GM23338 (cell line): ENCODE measurements around the gene PDSS1. TPM values are rescaled to one million over a fixed set of nuclear protein-coding genes. Genes with fewer than 3 reads are reported as not detected.

Source experiments
- ATAC-seq: fragments of 200-7000 bp; cut with Tn5 transposase; 3 replicates; pipeline ENCODE4 v1.9.1; 2020
- DNase-seq: peaks from one replicate; pipeline ENCODE4 v3.0.0-alpha.2; 2015; ENCODE audit warnings: low spot score
- H2AFZ ChIP-seq: fragments of 200-600 bp; sonication (generic); 2 replicates; pipeline ENCODE4 v1.8.0; 2016; ENCODE audit warnings: antibody characterized with exemption, mild to moderate bottlenecking, moderate library complexity
- H3F3A ChIP-seq: fragments of 200-600 bp; sonication (generic); replicated peaks from 2 replicates; pipeline ENCODE4 v1.8.0; 2017; ENCODE audit warnings: antibody characterized with exemption, mixed run types, low read depth
- H3K27ac ChIP-seq: fragments of 200-600 bp; sonication (generic); 2 replicates; pipeline ENCODE4 v1.6.1; 2016; ENCODE audit warnings: low read depth
- H3K27me3 ChIP-seq: fragments of 200-600 bp; sonication (generic); 2 replicates; pipeline ENCODE4 v1.8.0; 2016; ENCODE audit warnings: mild to moderate bottlenecking, mixed run types, moderate library complexity; ENCODE audit not compliant: insufficient read depth
- H3K36me3 ChIP-seq: fragments of 200-600 bp; sonication (generic); 2 replicates; pipeline ENCODE4 v1.8.0; 2016; ENCODE audit warnings: mild to moderate bottlenecking; ENCODE audit not compliant: insufficient read depth
- H3K4me1 ChIP-seq: fragments of 200-600 bp; sonication (generic); 2 replicates; pipeline ENCODE4 v1.8.0; 2016; ENCODE audit warnings: mild to moderate bottlenecking, moderate library complexity; ENCODE audit not compliant: insufficient read depth
- H3K4me2 ChIP-seq: fragments of 200-600 bp; sonication (generic); 2 replicates; pipeline ENCODE4 v1.7.1; 2017; ENCODE audit warnings: mixed run types
- H3K4me3 ChIP-seq: fragments of 200-600 bp; sonication (generic); 2 replicates; pipeline ENCODE4 v1.6.1; 2016; ENCODE audit warnings: mixed run types
- H3K79me2 ChIP-seq: fragments of 200-600 bp; sonication (generic); replicated peaks from 2 replicates; pipeline ENCODE4 v1.8.0; 2017; ENCODE audit warnings: mild to moderate bottlenecking; ENCODE audit not compliant: insufficient read depth
- H3K9me2 ChIP-seq: fragments of 200-600 bp; sonication (generic); 2 replicates; pipeline ENCODE4 v1.8.0; 2017; ENCODE audit not compliant: insufficient read depth
- H4K20me1 ChIP-seq: fragments of 200-600 bp; sonication (generic); replicated peaks from 2 replicates; pipeline ENCODE4 v1.8.0; 2017; ENCODE audit warnings: mild to moderate bottlenecking; ENCODE audit not compliant: insufficient read depth
- H3K27ac Mint-ChIP-seq: 2 replicates; pipeline ENCODE4 v1.8.0; 2020; ENCODE audit warnings: inconsistent platforms, mild to moderate bottlenecking, moderate library complexity, mixed read lengths
- H3K27me3 Mint-ChIP-seq: 3 replicates; pipeline ENCODE4 v1.8.0; 2022; ENCODE audit warnings: low read depth, mild to moderate bottlenecking, moderate library complexity, mixed read lengths, inconsistent platforms; ENCODE audit not compliant: insufficient read depth, poor library complexity
- H3K36me3 Mint-ChIP-seq: 3 replicates; pipeline ENCODE4 v1.8.0; 2021; ENCODE audit warnings: low read depth, mild to moderate bottlenecking, inconsistent platforms, moderate library complexity, mixed read lengths
- H3K4me1 Mint-ChIP-seq: 3 replicates; pipeline ENCODE4 v1.8.0; 2020; ENCODE audit warnings: mild to moderate bottlenecking, inconsistent platforms, mixed read lengths
- H3K4me3 Mint-ChIP-seq: 3 replicates; pipeline ENCODE4 v1.8.0; 2021; ENCODE audit warnings: moderate library complexity, mild to moderate bottlenecking, inconsistent platforms, mixed read lengths
- H3K9me3 Mint-ChIP-seq: 3 replicates; pipeline ENCODE4 v1.8.0; 2020; ENCODE audit warnings: moderate library complexity, mild to moderate bottlenecking, inconsistent platforms, mixed read lengths
- CREB1 ChIP-seq: fragments of 250-450 bp; sonication (Bioruptor Pico); IDR thresholded peaks from 2 replicates; pipeline ENCODE4 v1.5.0; 2020; ENCODE audit warnings: low read depth, mild to moderate bottlenecking, moderate library complexity
- CTCF ChIP-seq, 2 experiments: fragments of 200-600 bp in 1 of 2; sonication (generic) in 1 of 2; conservative IDR thresholded peaks; 2 replicates each; pipeline versions ENCODE4 v1.5.1 to v1.6.1; 2016 to 2017; ENCODE audit warnings: antibody characterized with exemption in 2 of 2, low read depth in 2 of 2, mild to moderate bottlenecking in 2 of 2, moderate library complexity in 1 of 2
- EZH2 ChIP-seq: fragments of 200-600 bp; sonication (generic); IDR thresholded peaks from one replicate; pipeline ENCODE4 v1.8.0; 2017; ENCODE audit warnings: antibody characterized with exemption, mild to moderate bottlenecking, low read depth; ENCODE audit not compliant: unreplicated experiment
- EZH2phosphoT487 ChIP-seq: fragments of 200-600 bp; sonication (generic); IDR thresholded peaks from one replicate; pipeline ENCODE4 v1.8.1; 2018; ENCODE audit warnings: antibody characterized with exemption; ENCODE audit not compliant: unreplicated experiment
- JUNB ChIP-seq: IDR thresholded peaks from one replicate; pipeline ENCODE4 v1.6.1; 2016; ENCODE audit warnings: antibody characterized with exemption; ENCODE audit not compliant: unreplicated experiment
- NANOG ChIP-seq: IDR thresholded peaks from 2 replicates; pipeline ENCODE4 v1.6.1; 2016; ENCODE audit warnings: antibody characterized with exemption, borderline replicate concordance
- POLR2AphosphoS5 ChIP-seq: IDR thresholded peaks from 2 replicates; pipeline ENCODE4 v1.6.1; 2016; ENCODE audit warnings: antibody characterized with exemption, low read depth
- REST ChIP-seq: IDR thresholded peaks from one replicate; pipeline ENCODE4 v1.6.1; 2018; ENCODE audit warnings: antibody characterized with exemption; ENCODE audit not compliant: unreplicated experiment
- STAT1 ChIP-seq: IDR thresholded peaks from one replicate; pipeline ENCODE4 v1.6.1; 2016; ENCODE audit warnings: antibody characterized with exemption; ENCODE audit not compliant: unreplicated experiment
- ZNF114 ChIP-seq: fragments of 250-450 bp; sonication (Bioruptor Pico); IDR thresholded peaks from 2 replicates; pipeline ENCODE4 v1.5.0; 2020; ENCODE audit warnings: mild to moderate bottlenecking, moderate library complexity
- ZNF331 ChIP-seq: fragments of 250-450 bp; sonication (Bioruptor Pico); IDR thresholded peaks from 2 replicates; pipeline ENCODE4 v1.5.0; 2020; ENCODE audit warnings: low read depth, mild to moderate bottlenecking, moderate library complexity
- polyA plus RNA-seq: library from polyadenylated mRNA; unstranded; fragments of >200 nt; fragmentation: Nextera tagmentation; extraction: Ambion mirVana; gene quantifications from 2 replicates; pipeline ENCODE4 v1.2.1, GENCODE V29; 2016
- total RNA-seq: library from RNA; depleted of rRNA; stranded (reverse); fragments of >200 nt; shearing (Covaris generic); gene quantifications from 2 replicates; pipeline ENCODE4 v1.2.3, GENCODE V29; 2014
- TF ChIP-seq, protein P1 (sequence below): IDR thresholded peaks from 2 replicates; pipeline ENCODE4 v1.6.1; 2016; ENCODE audit warnings: antibody characterized with exemption
- TF ChIP-seq, protein P2 (sequence below): fragments of 250-450 bp; sonication (Bioruptor Pico); IDR thresholded peaks from 2 replicates; pipeline ENCODE4 v1.5.0; 2020; ENCODE audit warnings: mild to moderate bottlenecking, moderate library complexity

The PDSS1 gene
- total and polyA plus RNA-seq, 2 experiments from 2014 or later: 21.5 to 26.2 TPM

GRCh38 chr10:26721561-26721960 is 24.1 kb downstream of the PDSS1 start:
- TF ChIP-seq STAT1 (no peak), ZNF114 (no peak), CTCF (conservative IDR thresholded peaks at IDR 0.05; ENCODE audit: low read depth in 2 of 2) (no peak), CREB1 (no peak), POLR2AphosphoS5 (no peak), REST (no peak), ZNF331 (CRISPR knock-in tag) (no peak), EZH2phosphoT487 (no peak), EZH2 (no peak), JUNB (no peak), NANOG (no peak)
- TF ChIP-seq, protein P1, sequence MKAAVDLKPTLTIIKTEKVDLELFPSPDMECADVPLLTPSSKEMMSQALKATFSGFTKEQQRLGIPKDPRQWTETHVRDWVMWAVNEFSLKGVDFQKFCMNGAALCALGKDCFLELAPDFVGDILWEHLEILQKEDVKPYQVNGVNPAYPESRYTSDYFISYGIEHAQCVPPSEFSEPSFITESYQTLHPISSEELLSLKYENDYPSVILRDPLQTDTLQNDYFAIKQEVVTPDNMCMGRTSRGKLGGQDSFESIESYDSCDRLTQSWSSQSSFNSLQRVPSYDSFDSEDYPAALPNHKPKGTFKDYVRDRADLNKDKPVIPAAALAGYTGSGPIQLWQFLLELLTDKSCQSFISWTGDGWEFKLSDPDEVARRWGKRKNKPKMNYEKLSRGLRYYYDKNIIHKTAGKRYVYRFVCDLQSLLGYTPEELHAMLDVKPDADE: no peak
- TF ChIP-seq, protein P2, sequence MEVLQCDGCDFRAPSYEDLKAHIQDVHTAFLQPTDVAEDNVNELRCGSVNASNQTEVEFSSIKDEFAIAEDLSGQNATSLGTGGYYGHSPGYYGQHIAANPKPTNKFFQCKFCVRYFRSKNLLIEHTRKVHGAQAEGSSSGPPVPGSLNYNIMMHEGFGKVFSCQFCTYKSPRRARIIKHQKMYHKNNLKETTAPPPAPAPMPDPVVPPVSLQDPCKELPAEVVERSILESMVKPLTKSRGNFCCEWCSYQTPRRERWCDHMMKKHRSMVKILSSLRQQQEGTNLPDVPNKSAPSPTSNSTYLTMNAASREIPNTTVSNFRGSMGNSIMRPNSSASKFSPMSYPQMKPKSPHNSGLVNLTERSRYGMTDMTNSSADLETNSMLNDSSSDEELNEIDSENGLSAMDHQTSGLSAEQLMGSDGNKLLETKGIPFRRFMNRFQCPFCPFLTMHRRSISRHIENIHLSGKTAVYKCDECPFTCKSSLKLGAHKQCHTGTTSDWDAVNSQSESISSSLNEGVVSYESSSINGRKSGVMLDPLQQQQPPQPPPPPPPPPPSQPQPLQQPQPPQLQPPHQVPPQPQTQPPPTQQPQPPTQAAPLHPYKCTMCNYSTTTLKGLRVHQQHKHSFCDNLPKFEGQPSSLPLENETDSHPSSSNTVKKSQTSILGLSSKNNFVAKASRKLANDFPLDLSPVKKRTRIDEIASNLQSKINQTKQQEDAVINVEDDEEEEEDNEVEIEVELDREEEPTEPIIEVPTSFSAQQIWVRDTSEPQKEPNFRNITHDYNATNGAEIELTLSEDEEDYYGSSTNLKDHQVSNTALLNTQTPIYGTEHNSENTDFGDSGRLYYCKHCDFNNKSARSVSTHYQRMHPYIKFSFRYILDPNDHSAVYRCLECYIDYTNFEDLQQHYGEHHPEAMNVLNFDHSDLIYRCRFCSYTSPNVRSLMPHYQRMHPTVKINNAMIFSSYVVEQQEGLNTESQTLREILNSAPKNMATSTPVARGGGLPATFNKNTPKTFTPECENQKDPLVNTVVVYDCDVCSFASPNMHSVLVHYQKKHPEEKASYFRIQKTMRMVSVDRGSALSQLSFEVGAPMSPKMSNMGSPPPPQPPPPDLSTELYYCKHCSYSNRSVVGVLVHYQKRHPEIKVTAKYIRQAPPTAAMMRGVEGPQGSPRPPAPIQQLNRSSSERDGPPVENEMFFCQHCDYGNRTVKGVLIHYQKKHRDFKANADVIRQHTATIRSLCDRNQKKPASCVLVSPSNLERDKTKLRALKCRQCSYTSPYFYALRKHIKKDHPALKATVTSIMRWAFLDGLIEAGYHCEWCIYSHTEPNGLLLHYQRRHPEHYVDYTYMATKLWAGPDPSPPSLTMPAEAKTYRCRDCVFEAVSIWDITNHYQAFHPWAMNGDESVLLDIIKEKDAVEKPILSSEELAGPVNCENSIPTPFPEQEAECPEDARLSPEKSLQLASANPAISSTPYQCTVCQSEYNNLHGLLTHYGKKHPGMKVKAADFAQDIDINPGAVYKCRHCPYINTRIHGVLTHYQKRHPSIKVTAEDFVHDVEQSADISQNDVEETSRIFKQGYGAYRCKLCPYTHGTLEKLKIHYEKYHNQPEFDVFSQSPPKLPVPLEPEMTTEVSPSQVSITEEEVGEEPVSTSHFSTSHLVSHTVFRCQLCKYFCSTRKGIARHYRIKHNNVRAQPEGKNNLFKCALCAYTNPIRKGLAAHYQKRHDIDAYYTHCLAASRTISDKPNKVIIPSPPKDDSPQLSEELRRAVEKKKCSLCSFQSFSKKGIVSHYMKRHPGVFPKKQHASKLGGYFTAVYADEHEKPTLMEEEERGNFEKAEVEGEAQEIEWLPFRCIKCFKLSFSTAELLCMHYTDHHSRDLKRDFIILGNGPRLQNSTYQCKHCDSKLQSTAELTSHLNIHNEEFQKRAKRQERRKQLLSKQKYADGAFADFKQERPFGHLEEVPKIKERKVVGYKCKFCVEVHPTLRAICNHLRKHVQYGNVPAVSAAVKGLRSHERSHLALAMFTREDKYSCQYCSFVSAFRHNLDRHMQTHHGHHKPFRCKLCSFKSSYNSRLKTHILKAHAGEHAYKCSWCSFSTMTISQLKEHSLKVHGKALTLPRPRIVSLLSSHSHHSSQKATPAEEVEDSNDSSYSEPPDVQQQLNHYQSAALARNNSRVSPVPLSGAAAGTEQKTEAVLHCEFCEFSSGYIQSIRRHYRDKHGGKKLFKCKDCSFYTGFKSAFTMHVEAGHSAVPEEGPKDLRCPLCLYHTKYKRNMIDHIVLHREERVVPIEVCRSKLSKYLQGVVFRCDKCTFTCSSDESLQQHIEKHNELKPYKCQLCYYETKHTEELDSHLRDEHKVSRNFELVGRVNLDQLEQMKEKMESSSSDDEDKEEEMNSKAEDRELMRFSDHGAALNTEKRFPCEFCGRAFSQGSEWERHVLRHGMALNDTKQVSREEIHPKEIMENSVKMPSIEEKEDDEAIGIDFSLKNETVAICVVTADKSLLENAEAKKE (CRISPR knock-in tag): no peak
- no peaks in the 10 kb centered on the region for H3K9me2 ChIP-seq
- ATAC-seq: no peak
- H3K4me2 ChIP-seq: no peak overlapping the region
- H3K27ac Mint-ChIP-seq: no peak overlapping the region
- H3K79me2 ChIP-seq: no peaks in the 10 kb centered on the region
- H2AFZ ChIP-seq: no peak overlapping the region
- H3K4me1 Mint-ChIP-seq: no peaks in the 10 kb centered on the region
- no peaks in the 10 kb centered on the region for H3F3A ChIP-seq
- H3K4me3 Mint-ChIP-seq: no peak overlapping the region
- no peak overlapping the region for H3K4me3 ChIP-seq
- no peaks in the 10 kb centered on the region for H3K9me3 Mint-ChIP-seq
- H3K27me3 ChIP-seq: no peaks in the 10 kb centered on the region
- H3K4me1 ChIP-seq: no peaks in the 10 kb centered on the region
- H3K36me3 ChIP-seq: peaks cover 17% of the 10 kb centered on the region; the same call in 1 of the 2 replicates
- H3K27me3 Mint-ChIP-seq: no peaks in the 10 kb centered on the region
- peaks cover 2% of the 10 kb centered on the region; the same call in 1 of the 2 replicates for H4K20me1 ChIP-seq
- no peak for DNase-seq
- H3K27ac ChIP-seq: no peak overlapping the region
- H3K36me3 Mint-ChIP-seq: peaks cover 62% of the 10 kb centered on the region
